Sciatic nerve (tissue), 2 donors: ENCODE data around the gene POSTN. TPM values are rescaled to one million over a fixed set of nuclear protein-coding genes. Genes with fewer than 3 reads are reported as not detected.

Experiments used
- ATAC-seq: fragments of 200-7000 bp; cut with Tn5 transposase; one replicate; pipeline ENCODE4 v1.9.1; 2020; ENCODE audit warnings: mild to moderate bottlenecking, moderate library complexity
- DNase-seq: peaks from one replicate; pipeline ENCODE4 v3.0.0-alpha.2; 2020; ENCODE audit warnings: low spot score
- intact Hi-C: fragments of 100-400 bp; cut with DNase I; formaldehyde crosslinking; loops from one replicate; pipeline ENCODE4 v1.14.2; 2022
- total RNA-seq: library from RNA; stranded (reverse); fragmentation: NEBNext Ultra II Directional; extraction: Animal tissue kit (Norgen Biotek cat#: 25700); gene quantifications from one replicate; pipeline ENCODE4 v1.2.1, GENCODE V29; 2021
- donor health status: DM: no; HTN: no; CAD: no.
- donor health status: DM: no; HTN: no; CAD: no.

Gene POSTN
- total RNA-seq = 27.6 TPM

- DNase-seq (no peak), ATAC-seq (no peak)
- intact Hi-C loops = no loop called here
These were observed at the start of gene POSTN for GRCh38 chr13:37598597-37598996. POSTN (minus strand) TSS chr13:37598768; CDS start chr13:37598726, 42 bp downstream.

GRCh38 chr13:37647031-37647650, 48.6 kb upstream of the POSTN start:
- DNase-seq = no peak
- no peak for ATAC-seq
- intact Hi-C loops = no loop called here

GRCh38 chr13:37646531-37646930, 48.0 kb upstream of the POSTN start:
- ATAC-seq = no peak
- DNase-seq = no peak
- intact Hi-C loops = no loop called here

- DNase-seq (no peak), ATAC-seq (no peak)
- intact Hi-C loops = no loop called here
These were observed 46.7 kb upstream of the POSTN start for GRCh38 chr13:37645181-37645740.

- intact Hi-C loops = no loop called here
- no peak for DNase-seq
- ATAC-seq = no peak
These were observed 42.8 kb upstream of the POSTN start for GRCh38 chr13:37641391-37641790.

GRCh38 chr13:37640499-37640898, 41.9 kb upstream of the POSTN start:
- no peak for ATAC-seq
- intact Hi-C loops = no loop called here
- no peak for DNase-seq

- no peak for DNase-seq
- no peak for ATAC-seq
- intact Hi-C loops = no loop called here
These were observed 38.1 kb upstream of the POSTN start for GRCh38 chr13:37636701-37637100.

GRCh38 chr13:37632294-37632693, 33.7 kb upstream of the POSTN start:
- no peak for ATAC-seq
- intact Hi-C loops = no loop called here

GRCh38 chr13:37627428-37627827, 28.9 kb upstream of the POSTN start:
- intact Hi-C loops = no loop called here
- DNase-seq (no peak), ATAC-seq (no peak)

More at GRCh38 chr13:37632294-37632693, 33.7 kb upstream of the POSTN start:
- no peak for DNase-seq

GRCh38 chr13:37621811-37622361, 23.3 kb upstream of the POSTN start:
- intact Hi-C loops = no loop called here
- ATAC-seq = no peak
- no peak for DNase-seq

- intact Hi-C loops = no loop called here
- ATAC-seq (no peak), DNase-seq (no peak)
These were observed 20.0 kb upstream of the POSTN start for GRCh38 chr13:37618554-37618953.

- DNase-seq (no peak), ATAC-seq (no peak)
- intact Hi-C loops = no loop called here
These were observed 18.6 kb upstream of the POSTN start for GRCh38 chr13:37617173-37617572.

- DNase-seq (no peak), ATAC-seq (no peak)
- intact Hi-C loops = no loop called here
These were observed 17.6 kb upstream of the POSTN start for GRCh38 chr13:37616131-37616530.

GRCh38 chr13:37615276-37615675, 16.7 kb upstream of the POSTN start:
- no peak for DNase-seq
- intact Hi-C loops = no loop called here
- ATAC-seq = no peak

- DNase-seq (no peak), ATAC-seq (no peak)
- intact Hi-C loops = no loop called here
These were observed 15.1 kb upstream of the POSTN start for GRCh38 chr13:37613638-37614037.

GRCh38 chr13:37613236-37613635, 14.7 kb upstream of the POSTN start:
- intact Hi-C loops = no loop called here
- DNase-seq (no peak), ATAC-seq (no peak)

- intact Hi-C loops = loop anchor here (10.0 kb wide), 1 partner anchor 504 kb away; the partner anchor contains the start of gene CSNK1A1L
These were observed 10.3 kb upstream of the POSTN start for GRCh38 chr13:37608750-37609339.

GRCh38 chr13:37602733-37603381, 4.3 kb upstream of the POSTN start:
- intact Hi-C loops = loop anchor here (10.0 kb wide), 1 partner anchor 498 kb away; the partner anchor contains the start of gene CSNK1A1L
- DNase-seq (no peak), ATAC-seq (peak; percentile 56)

More at GRCh38 chr13:37608750-37609339, 10.3 kb upstream of the POSTN start:
- ATAC-seq (no peak), DNase-seq (no peak)

GRCh38 chr13:37601648-37602440, 3.3 kb upstream of the POSTN start:
- ATAC-seq (no peak), DNase-seq (no peak)
- intact Hi-C loops = loop anchor here (10.0 kb wide), 1 partner anchor 497 kb away; the partner anchor contains the start of gene CSNK1A1L
